ENCODE measurements around the gene GPX4.

Gene GPX4

GRCh38 chr19:1068009-1069001 lies 35.5 kb upstream of the GPX4 start:
- no peak for DNase-seq

DNA sequence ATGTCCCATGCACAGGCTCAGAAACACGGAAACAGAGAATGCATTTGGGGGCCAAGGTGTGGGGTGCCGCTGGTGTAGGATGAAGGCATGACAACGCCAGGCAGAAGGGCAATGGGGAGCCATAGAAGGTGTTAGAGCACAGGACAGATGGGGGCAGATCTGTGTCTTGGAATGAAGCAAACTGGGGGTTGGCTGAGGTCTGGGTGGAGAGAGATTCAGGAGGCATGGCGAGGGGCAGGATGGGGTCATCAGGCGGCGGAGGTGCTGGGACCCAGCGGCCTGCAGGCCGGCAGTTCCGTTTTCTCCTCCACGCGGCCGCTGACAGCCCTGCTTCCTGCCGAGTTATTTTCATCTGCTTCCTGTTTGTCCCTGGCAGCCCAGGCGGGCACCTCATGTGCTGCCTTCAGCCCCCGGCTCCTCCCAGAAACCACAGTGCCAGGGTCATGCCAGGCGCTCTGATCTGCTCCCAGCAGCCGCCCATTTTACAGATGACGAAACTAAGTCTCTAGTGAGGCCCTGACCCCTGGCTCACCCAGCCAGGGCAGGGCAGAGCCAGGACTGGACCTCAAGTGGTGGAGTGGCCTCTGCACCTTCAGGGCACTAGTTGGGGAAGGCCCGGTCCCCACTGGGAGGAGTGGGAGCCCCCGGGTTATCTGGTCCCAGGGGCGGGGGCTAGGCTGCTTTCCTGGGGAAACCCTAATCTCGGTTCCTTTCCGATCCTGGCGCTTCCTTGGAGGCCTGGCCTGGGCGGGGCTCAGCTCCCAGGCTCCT lies 34.6 kb upstream of the GPX4 start:
- DNase-seq = no peak

DNA sequence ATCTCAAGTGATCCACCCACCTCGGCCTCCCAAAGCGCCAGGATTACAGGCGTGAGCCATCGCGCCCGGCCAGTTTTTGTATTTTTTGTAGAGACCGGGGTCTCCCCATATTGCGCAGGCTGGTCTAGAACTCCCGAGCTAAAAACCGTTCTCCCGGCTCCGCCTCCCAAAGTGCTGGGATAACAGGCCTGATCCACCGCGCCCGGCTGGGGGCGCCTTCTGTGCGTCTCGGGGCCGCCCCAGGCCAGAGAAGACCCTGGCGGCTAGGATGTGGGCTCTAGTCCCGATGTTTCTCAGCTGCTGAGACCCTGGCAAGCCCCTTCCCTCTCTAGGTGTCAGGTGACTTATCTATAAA lies 33.2 kb upstream of the GPX4 start:
- no peak for DNase-seq

DNA sequence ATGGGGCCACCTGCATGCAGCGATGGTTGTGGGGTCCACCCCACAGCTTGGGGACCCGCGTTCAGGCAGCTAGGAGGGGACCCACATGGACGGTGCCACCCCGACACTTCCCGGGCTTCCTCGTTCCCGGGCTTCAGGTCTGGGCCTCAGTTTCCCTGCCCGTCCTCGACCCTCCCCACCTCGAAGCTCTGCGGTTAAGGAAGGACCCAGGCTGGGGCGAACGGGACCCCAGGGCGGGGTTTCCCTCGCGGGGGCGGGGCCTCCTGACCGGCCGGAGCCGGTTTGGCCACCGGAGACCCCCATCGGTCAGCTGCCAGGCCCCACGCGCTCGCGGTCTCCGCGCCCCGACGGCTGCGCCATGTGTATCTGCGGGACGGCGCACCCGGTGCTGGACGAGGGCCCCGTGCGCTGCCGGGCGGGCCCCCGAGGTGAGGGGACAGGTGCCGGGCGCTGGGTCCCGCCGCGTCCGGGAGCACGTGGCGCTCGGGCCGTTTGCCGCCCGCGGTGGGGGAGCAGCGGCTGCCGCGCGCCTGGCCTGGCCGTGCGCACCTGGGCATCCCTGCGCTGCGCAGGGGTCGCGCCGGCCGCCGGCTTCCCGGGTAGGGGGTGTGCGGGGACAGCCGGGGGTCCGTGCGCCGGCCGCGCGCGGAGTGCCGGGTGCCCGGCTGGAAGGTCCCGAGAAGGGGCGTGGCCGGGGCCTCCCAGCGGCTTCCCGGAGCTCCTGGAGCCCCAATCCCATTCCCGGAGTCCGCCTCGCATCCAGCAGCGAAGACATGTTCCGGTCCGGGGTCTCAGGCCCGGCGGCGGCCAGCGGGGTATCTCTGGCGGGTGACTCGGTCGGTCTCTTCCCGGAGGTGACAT lies 32.6 kb upstream of the GPX4 start:
- no peak for DNase-seq

DNA sequence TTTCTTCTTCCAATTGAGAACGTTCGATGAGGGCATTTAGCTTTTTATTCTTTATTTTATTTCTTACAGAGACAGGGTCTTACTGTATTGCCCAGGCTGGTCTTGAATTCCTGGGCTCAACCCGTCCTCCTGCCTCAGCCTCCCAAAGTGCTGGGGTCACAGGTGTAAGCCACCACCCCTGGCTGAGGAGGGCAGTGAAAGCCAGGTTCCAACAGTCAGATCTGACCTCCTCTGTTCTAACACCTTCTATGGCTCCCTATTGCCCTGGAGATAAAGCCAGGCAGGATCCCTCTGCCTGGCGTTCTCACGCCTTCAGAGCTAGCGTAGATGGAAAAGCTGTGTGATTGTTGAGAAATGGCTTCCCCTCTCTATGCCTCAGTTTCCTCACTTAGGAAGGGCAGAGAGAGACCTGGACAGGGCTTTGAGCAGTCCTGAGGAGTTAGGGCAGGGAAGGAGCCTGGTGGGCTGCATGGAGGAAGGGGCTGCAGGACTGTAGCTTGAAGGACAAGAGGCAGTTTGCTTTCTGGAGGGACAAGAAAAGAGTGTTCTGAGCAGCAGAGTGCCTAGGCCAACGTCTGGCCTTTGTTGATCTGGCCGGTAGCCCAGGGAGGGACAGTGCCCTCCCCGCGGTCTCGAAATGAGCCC lies 31.3 kb upstream of the GPX4 start:
- no peak for DNase-seq

DNA sequence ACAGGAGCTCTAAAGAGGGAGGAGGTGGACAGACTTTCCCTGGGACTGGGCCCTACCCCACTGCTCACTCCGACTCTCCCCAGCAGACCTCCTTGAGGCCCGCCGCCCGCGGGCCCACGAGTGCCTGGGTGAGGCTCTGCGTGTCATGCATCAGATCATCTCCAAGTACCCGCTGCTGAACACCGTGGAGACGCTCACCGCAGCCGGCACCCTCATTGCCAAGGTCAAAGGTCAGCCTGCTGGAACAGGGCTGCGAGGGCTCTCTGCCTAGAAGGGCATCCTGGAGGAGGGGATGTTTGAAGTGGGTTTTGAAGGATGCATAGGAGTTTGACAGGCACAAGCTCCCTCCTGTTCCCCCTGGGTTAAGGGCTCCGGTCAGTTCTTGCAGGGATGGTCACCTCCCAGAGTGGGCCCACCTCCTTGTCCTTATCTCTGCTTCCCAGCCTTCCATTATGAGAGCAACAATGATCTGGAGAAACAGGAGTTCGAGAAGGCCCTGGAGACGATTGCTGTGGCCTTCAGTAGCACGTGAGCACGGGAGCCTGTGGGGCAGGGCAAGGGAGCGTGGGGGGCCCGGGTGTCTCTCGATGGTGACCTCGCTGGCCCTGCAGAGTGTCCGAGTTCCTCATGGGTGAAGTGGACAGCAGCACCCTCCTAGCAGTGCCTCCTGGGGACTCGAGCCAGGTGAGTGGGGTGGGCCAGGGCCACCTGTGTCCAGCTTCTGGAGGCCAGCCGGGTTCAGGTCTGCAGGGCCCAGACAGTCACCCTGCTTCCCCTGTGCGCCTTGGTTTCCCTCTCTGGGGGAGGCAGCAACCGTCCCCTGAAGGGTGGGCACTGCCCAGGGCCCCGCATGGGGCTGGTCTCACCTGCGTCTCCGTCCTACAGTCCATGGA lies 30.5 kb upstream of the GPX4 start:
- no peak for DNase-seq

DNA sequence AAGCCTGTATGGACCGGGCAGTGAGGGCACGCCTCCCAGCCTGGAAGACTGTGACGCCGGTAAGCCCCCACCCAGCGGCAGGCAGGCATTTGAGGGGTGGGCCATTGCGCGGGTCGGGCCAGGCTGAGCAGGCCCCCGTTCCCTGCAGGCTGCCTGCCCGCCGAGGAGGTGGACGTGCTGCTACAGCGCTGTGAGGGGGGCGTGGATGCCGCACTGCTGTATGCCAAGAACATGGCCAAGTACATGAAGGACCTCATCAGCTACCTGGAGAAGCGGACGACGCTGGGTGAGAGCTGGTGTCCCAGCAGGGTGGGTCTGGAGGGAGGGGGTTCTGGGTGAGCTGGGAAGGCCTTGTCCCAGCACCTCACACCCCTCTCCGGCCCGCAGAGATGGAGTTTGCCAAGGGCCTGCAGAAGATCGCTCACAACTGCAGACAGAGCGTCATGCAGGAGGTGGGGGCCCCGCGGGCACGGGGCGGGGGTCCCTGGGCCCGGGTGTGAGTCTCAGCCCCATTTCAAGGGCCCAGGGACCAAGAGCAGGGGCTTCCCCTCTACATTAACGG lies 29.8 kb upstream of the GPX4 start:
- no peak for DNase-seq

DNA sequence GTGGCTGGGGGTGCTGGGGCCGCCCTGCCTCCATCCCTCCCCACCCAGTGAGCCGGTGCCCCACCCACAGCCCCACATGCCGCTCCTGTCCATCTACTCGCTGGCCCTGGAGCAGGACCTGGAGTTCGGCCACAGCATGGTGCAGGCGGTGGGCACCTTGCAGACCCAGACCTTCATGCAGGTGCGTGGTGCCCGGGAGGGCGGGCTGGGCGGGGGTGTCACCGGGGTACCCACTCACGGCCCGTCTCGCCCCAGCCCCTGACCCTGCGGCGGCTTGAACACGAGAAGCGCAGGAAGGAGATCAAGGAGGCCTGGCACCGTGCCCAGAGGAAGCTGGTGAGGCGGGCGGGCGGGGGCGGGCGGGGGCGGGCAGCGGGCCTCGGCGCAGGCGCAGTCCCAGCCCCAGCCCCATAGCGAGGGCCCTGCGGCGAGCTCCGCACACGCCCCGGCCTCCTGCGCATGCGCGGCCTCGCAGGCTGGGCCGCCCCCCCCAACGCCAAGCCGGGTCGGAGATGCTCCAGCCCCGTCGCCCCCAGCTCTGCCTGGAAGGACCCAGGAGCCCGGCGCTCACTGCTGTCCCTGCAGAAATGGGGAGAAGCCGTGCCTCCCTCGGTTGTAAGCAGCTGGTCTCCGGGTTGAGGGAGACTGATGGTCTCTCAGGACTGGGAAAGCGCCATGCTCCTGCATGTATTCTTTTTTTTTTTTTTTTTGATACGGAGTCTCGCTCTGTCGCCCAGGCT lies 29.1 kb upstream of the GPX4 start:
- no peak for DNase-seq

GRCh38 chr19:1076046-1076386 lies 27.8 kb upstream of the GPX4 start:
- DNase-seq = no peak

DNA sequence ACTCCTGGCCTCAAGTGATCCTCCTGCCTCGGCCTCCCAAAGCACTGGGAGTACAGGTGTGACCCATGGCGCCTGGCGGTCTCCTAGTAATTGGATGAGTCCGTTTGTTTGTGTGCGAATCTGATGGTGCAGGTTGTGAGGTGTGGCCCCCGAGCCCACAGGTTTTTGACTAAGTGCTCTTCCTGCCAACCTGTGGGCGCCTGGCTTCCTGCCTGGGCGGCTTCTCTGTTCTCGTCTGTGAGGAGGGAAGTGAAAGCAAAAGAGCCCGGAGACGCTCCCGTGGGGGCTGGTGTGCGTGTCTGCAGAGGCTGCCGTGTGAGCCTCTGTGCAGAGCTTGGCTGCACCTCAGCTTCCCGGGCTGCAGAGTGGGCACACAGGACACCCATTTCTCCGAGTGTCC lies 26.8 kb upstream of the GPX4 start:
- no peak for DNase-seq

GRCh38 chr19:1079566-1080111 lies 24.2 kb upstream of the GPX4 start:
- DNase-seq = no peak

DNA sequence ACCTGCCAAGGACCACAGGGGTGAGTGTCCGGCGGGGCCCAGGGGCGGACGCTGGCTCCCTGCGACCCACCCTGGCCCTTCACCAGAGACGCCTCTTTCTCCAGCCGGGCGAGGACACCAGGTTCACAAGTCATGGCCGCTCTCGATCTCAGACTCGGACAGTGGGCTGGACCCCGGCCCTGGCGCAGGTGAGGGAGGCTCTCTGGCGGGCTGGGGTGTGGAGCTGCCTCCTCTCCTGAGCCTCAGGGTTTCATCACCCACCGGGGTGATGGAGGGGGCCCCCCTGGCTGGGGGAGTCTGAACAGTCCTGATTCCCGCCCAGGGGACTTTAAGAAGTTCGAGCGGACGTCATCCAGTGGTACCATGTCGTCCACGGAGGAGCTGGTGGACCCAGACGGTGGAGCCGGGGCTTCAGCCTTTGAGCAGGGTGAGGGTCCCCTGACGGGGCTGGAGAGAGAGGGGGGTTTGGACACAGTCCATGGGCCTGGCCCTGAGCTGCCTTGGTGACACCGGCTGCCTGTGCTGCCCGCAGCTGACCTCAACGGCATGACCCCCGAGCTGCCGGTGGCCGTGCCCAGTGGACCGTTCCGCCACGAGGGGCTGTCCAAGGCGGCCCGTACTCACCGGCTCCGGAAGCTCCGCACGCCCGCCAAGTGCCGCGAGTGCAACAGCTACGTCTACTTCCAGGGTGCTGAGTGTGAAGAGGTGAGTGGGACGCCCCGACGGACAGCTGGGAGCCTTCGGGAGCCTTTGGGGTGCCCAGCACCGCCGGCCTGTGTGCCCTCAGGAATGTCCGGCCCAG lies 23.2 kb upstream of the GPX4 start:
- DNase-seq = no peak

DNA sequence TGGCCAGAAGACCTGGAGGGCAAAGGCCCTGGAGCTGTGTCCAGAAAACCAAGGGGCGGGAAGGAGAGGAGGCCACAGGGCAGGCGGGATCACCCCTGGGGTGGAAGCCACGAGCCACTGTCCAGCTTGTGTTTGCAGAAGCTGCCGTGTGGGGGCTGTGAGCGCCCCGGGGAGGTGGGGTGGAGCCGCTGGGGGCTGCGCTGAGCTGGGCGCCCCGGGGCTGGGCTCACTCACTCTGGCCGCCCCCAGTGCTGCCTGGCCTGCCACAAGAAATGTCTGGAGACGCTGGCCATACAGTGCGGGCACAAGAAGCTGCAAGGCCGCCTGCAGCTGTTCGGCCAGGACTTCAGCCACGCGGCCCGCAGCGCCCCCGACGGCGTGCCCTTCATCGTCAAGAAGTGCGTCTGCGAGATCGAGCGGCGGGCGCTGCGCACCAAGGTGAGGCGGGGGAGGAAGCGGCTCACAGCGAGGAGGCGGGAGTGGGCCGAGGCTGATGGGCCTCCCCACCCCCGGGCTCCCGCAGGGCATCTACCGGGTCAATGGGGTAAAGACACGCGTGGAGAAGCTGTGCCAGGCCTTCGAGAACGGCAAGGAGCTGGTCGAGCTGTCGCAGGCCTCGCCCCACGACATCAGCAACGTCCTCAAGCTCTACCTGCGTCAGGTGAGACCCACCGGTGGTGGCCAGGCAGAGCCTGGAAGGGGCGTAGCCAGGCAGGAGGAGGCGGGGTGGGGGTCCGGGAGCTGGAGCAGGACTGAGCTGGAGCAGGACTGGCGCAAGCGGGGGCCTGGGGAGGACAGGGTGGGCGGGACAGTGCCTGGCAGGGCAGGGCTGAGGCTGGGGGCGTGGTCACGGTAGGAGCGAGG lies 22.3 kb upstream of the GPX4 start:
- no peak for DNase-seq

DNA sequence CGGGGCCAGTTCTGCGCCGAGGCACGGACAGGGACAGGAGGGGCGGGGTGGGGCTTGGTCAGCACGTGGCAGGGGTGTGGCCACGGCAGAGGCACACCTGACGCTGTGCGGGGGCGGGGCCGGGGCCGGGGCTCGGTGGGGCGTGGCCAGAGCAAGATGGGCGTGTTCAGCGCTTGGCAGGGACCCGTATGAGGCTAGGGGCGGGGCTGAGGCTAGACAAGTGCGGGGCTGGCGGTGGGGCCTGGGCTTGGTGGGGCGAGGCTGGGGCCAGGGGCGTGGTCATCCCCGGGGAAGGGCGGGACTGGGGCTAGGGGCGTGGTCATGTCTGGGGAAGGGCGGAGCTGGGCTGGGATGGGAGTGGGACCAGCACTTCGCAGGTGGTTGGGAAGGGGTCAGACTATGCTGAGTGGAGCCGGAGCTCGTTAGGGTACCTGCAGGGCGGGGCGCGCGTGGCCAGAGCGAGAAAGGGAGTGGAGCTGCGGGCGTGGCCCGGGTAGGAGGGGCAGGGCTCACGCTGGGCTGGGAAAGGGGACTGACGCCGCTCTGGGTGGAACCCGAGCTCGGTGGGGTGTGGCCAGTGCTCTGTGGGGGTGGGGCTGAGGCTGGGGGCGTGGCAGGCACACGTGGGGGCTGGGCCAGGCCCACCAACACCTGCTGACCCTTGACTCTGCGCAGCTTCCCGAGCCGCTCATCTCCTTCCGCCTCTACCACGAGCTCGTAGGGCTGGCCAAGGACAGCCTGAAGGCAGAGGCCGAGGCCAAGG lies 21.4 kb upstream of the GPX4 start:
- no peak for DNase-seq

GRCh38 chr19:1082928-1083816 lies 20.6 kb upstream of the GPX4 start:
- DNase-seq = no peak
